HPDE6-E6E7 (cell line): ENCODE results near the gene FA2H.
"Not testable (repeated sequence)": the region's sequence is repeated elsewhere in the genome, so short reads cannot be mapped to it uniquely, and the experiment has no call there.

Experiments used
- DNase-seq: peaks from one replicate; pipeline ENCODE4 v3.0.0; 2011; ENCODE audit warnings: missing footprints; ENCODE audit errors: extremely low spot score

Gene FA2H

DNA sequence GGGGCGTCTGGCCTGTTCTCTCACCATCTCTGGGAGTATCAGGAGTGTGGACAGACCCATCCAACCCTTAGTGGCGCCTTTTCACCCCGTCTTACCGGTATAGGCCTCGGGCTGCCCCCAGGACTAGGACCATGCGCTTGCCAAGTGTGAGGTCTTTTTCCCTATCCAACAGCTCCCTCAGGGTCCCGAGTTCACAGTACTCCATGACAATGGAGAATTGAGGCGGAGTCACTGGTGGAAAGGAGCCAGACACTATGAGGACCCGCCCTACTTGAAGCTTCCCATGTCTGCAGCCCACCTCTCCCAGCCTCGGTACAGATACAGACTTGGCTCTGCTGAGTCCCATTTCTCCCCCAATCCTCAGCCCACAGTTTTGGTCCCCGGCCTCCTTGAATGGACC, 92.1 kb downstream of the FA2H start:
- DNase-seq, result no peak

DNA sequence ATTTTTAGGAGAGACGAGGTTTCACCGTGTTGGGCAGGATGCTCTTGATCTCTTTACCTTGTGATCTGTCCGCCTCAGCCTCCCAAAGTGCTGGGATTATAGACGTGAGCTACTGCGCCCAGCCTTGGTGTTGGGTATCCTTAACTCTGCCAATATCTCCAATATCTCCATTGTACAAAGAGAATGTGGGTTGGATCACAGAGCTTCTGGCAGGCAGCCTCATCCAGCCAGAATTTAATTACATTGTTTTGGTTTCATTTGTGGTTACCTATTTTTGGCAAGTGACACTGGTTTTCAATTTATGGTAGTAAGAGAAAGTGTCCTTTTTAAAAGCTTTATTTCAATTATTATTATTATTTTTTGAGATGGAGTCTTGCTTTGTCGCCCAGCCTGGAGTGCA, 93.9 kb downstream of the FA2H start:
- DNase-seq, result no peak

DNA sequence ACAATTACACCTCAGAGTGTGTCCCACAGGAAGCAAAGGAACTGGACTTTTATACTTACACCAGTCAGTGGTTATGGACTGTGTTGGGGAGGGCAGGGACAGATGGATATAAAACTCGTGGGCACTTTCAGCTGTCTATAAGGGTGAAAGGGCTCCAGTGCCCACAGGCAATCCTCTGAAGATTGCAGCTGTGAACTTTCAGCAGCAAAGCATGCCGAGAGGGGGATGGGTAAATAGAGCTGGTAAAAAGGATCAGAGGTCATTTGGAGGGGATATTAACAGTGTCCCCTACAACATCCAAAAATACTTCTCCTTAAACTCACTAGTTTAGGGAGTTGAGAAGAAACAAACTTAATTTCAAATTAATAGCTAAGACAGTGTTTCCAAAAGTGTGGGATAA, 94.6 kb downstream of the FA2H start:
- no peak for DNase-seq

DNA sequence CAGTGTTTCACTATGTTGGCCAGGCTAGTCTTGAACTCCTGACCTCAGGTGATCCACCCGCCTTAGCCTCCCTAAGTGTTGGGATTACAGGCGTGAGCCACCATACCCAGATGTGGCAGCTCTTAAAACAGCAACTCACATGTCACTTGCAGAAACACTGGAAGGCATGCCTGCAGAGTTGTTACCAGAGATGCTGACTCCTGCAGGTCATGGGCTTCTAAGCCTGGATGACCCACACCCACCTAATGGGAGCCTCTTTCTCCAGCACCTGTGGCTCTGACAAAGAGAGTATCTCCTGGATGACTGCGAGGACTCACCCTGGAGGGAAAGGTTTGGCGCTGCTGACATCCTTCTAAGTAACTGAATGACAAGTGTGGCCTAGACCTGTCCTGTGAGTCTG, 96.8 kb downstream of the FA2H start:
- DNase-seq, result no peak

DNA sequence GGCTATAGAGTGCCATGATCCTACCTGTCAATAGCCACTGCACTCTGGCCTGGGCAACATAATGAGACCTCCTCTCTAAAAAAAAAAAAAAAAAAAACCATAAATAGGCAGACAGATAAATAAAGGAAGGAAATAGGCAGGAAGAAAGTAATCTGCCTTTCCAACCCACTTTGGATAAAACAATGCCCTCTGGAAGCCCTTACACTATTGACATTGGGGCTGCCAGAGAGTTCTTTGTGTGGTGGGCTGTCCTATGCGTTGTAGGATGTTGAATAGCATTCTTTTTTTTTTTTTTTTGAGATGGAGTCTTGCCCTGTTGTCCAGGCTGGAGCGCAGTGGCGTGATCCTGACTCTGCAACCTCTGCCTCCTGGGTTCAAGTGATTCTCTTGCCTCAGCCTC, 100.7 kb downstream of the FA2H start:
- DNase-seq, result no peak

DNA sequence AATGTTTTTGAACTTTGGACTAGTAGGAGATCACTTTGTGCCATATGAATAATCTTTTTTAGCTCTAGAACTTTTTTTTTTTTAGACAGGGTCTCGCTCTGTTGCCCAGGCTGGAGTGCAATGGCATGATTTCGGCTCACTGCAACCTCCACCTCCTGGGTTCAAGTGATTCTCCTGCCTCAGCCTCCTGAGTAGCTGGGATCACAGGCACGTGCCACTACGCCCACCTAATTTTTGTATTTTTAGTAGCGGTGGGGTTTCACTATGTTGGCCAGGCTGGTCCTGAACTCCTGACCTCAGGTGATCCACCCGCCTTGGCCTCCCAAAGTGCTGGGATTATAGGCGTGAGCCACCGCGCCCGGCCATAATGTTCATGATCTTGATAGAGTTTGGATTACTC, 105.7 kb downstream of the FA2H start:
- not testable (repeated sequence) for DNase-seq

DNA sequence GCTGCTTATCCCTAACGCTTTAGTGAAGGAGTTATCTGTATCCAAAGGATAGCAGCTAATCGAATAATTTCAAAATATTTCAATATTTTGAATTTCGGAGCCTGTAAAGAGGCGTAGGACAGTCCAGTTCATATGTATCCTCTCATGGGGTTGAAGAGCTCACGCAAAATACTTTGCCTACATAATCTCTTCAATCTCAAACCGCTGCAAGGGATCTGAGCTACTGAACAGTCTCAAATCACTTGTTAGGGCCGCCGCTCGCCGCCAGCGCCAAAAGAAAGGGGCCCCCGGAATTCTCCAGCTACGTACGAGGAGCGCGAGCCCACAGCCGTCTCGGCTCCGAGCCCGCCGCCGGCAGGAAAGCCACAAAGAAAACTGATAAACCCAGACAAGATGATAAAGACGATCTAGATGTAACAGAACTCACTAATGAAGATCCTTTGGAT, 107.3 kb downstream of the FA2H start:
- no peak for DNase-seq

DNA sequence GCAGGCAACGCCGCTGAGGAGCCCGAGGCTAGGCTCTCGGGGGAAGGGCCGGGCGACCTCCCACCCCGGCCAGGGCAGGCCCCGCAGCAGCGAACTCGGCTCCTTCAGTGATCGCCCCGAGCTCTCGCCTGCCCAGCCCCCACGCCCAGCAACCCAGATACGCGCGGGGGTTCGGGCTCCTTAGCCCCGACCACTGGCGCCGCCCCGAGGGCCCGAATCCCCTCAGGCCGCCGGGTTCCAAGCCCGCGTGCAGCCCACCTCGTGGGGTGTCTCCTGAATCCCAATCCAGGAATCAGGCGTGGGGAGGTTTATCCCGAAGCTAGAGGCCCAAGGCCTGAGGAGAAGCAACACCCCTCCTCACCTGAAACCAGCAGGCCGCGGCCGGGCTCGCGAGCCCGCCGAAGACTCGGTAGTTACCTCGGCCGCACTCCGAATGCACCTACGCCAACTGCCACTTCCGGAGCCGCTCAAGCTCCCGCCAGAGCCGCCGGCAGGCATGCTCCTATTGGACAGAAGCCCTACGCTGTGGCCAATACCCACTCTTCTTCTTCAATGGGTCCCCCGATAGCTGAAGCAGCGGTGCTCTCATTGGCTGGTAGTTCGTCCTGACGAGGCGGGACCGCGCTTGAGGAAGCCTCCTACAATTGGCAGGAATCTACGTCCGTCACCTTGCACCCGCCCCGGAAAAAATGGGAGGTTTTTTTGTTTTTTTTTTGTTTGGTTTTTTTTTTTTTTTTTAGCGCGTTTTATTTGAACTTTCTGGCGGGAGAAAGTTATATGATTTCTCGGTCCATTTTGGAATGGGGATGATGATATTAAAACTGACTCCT, 108.0 kb downstream of the FA2H start, which contains the start of gene RFWD3:
RFWD3 (minus strand) TSS at position 453 of the 830 bp plus-strand sequence. CDS start 5,428 bp downstream, outside the sequence.
- peak; percentile 100 for DNase-seq

DNA sequence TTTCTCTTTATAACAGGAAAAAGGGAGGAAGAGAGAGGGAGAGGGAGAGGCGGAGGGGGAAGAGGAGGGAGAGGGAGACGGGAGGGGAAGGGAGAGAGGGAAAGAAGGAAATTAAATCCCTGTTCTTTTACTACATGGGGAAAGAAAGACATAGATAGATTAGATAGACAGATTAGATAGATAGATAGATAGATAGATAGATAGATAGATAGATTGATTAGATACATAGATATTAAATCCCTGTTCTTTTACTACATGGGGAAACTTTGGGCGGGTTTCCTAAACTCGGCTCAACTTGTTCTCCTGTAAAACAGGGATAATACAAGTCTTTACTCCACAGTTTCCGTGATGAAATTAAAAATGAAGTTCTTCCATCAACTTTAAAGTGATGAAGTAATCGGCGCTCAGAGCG, 108.6 kb downstream of the FA2H start:
- no peak for DNase-seq
